Neural cell (in vitro differentiated cells): Measurements from ENCODE around the gene CCDC87. TPM values are rescaled to one million over a fixed set of nuclear protein-coding genes. Genes with fewer than 3 reads are reported as not detected.

Experiments used
- H2AFZ ChIP-seq: fragments of 200-600, 300-800 bp; sonication (generic), shearing (Covaris generic); 2 replicates; pipeline ENCODE4 v1.6.0; 2014; ENCODE audit warnings: low read depth, mild to moderate bottlenecking, antibody characterized with exemption, low read length, moderate library complexity
- H3F3A ChIP-seq: fragments of 200-600 bp; shearing (Covaris generic); 2 replicates; pipeline ENCODE4 v1.6.1; 2016; ENCODE audit warnings: mild to moderate bottlenecking, moderate library complexity, mixed read lengths, antibody characterized with exemption, low read length; ENCODE audit not compliant: insufficient read depth, poor library complexity, severe bottlenecking
- H3K27ac ChIP-seq: fragments of 200-600, 300-800 bp; sonication (generic), shearing (Covaris generic); 2 replicates; pipeline ENCODE4 v1.5.1; 2014; ENCODE audit warnings: mild to moderate bottlenecking, low read length, moderate library complexity
- H3K27me3 ChIP-seq: fragments of 300-800, 200-600 bp; sonication (generic), shearing (Covaris generic); 2 replicates; pipeline ENCODE4 v1.6.0; 2014; ENCODE audit warnings: mild to moderate bottlenecking, low read depth, low read length, moderate library complexity; ENCODE audit not compliant: insufficient read depth
- H3K36me3 ChIP-seq: fragments of 300-800, 200-600 bp; sonication (generic), shearing (Covaris generic); 2 replicates; pipeline ENCODE4 v1.5.1; 2014; ENCODE audit warnings: mild to moderate bottlenecking, antibody characterized with exemption, low read length, moderate library complexity; ENCODE audit not compliant: insufficient read depth
- H3K4me2 ChIP-seq: fragments of 300-800, 200-600 bp; sonication (generic), shearing (Covaris generic); 2 replicates; pipeline ENCODE4 v1.6.0; 2014; ENCODE audit warnings: mild to moderate bottlenecking, low read length
- H3K4me3 ChIP-seq: fragments of 300-800, 200-600 bp; sonication (generic), shearing (Covaris generic); 2 replicates; pipeline ENCODE4 v1.5.1; 2014; ENCODE audit warnings: mild to moderate bottlenecking, low read length, moderate library complexity
- H3K79me2 ChIP-seq: fragments of 200-600 bp; shearing (Covaris generic); replicated peaks from 2 replicates; pipeline ENCODE4 v1.6.0; 2014; ENCODE audit warnings: mild to moderate bottlenecking, low read length, moderate library complexity; ENCODE audit not compliant: insufficient read depth
- H3K9ac ChIP-seq: fragments of 300-800, 200-600 bp; sonication (generic), shearing (Covaris generic); 2 replicates; pipeline ENCODE4 v1.6.1; 2016; ENCODE audit warnings: mild to moderate bottlenecking, low read length, mixed read lengths
- H3K9me2 ChIP-seq: fragments of 200-600 bp; shearing (Covaris generic); 2 replicates; pipeline ENCODE4 v1.6.1; 2016; ENCODE audit warnings: mild to moderate bottlenecking, low read length, mixed read lengths; ENCODE audit not compliant: insufficient read depth
- H3K9me3 ChIP-seq: fragments of 200-600, 300-800 bp; sonication (generic), shearing (Covaris generic); 2 replicates; pipeline ENCODE4 v1.6.1; 2016; ENCODE audit warnings: mild to moderate bottlenecking, mixed run types, low read length, moderate library complexity, mixed read lengths
- H4K20me1 ChIP-seq: fragments of 200-600 bp; shearing (Covaris generic); 2 replicates; pipeline ENCODE4 v1.6.1; 2016; ENCODE audit warnings: mild to moderate bottlenecking, mixed run types; ENCODE audit not compliant: insufficient read depth
- CTCF ChIP-seq: fragments of 450-650 bp; IDR thresholded peaks from 2 replicates; pipeline ENCODE4 v1.5.1; 2014; ENCODE audit warnings: antibody characterized with exemption, mild to moderate bottlenecking, moderate library complexity; ENCODE audit not compliant: poor library complexity, severe bottlenecking
- EP300 ChIP-seq: fragments of 450-650 bp; conservative IDR thresholded peaks from 2 replicates; pipeline ENCODE4 v1.6.1; 2014; ENCODE audit warnings: antibody characterized with exemption, mild to moderate bottlenecking, moderate library complexity; ENCODE audit not compliant: poor library complexity, severe bottlenecking
- EZH2 ChIP-seq: fragments of 200-600, 300-800 bp; shearing (Covaris generic), sonication (generic); IDR thresholded peaks from 2 replicates; pipeline ENCODE4 v1.6.1; 2014; ENCODE audit warnings: antibody characterized with exemption, low read length, borderline replicate concordance, mild to moderate bottlenecking; ENCODE audit not compliant: insufficient read depth, poor library complexity, severe bottlenecking
- MXI1 ChIP-seq: fragments of 450-650 bp; conservative IDR thresholded peaks from 2 replicates; pipeline ENCODE4 v1.6.1; 2014; ENCODE audit warnings: antibody characterized with exemption, mild to moderate bottlenecking; ENCODE audit not compliant: poor library complexity, severe bottlenecking
- POLR2AphosphoS5 ChIP-seq: IDR thresholded peaks from 2 replicates; pipeline ENCODE4 v1.6.1; 2012
- RAD21 ChIP-seq: fragments of 450-650 bp; conservative IDR thresholded peaks from 2 replicates; pipeline ENCODE4 v1.6.1; 2014; ENCODE audit warnings: antibody characterized with exemption, mild to moderate bottlenecking, moderate library complexity
- REST ChIP-seq: IDR thresholded peaks from 2 replicates; pipeline ENCODE4 v1.6.1; 2012; ENCODE audit warnings: borderline replicate concordance
- SMC3 ChIP-seq: fragments of 450-650 bp; conservative IDR thresholded peaks from 2 replicates; pipeline ENCODE4 v1.6.1; 2014; ENCODE audit warnings: antibody characterized with exemption, mild to moderate bottlenecking, moderate library complexity; ENCODE audit not compliant: poor library complexity
- TAF1 ChIP-seq: IDR thresholded peaks from 2 replicates; pipeline ENCODE4 v1.6.1; 2012; ENCODE audit warnings: low read depth
- polyA plus RNA-seq: library from polyadenylated mRNA; depleted of rRNA; stranded (reverse); fragments of >200 nt; gene quantifications from 2 replicates; pipeline ENCODE4 v1.2.3, GENCODE V29; 2014

CCDC87 gene
- polyA plus RNA-seq, 1 donor from 2014 or later = not detected

DNA sequence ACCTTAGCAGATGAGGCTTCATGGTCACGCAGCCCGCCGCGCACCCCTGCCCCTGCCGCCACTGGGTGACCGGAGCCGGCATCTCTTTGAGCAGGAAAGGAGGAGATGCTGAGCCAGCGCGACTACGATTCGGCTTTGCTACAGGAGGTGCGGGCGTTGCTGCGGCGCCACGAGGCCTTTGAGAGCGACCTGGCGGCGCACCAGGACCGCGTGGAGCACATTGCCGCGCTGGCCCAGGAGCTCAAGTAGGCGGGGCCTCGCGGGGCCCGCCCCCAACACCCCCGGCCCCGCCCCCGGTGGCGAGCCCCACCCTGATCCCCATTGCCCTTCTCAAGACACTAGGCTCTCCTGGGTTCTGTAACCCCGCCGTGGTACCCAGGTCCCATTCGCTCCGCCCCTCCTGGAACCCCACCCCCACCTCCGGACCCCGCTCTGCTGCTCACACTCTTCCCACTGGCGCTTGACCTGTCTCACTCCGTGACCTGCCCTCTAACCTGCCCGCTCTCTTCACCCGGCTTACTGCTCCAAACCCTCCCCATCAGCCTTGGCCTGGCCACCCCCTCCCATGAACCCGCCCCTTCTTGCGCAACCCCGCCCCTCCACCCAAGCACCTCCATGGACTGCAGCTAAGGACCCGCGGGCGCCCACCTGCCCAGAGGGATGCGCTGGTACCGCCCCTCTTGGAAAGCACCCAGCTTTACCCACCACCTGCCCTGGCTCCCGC is 33.6 kb downstream of the CCDC87 start:
- no peaks in the 10 kb centered on the region for H3K9me3 ChIP-seq
- H3F3A ChIP-seq = no peaks in the 10 kb centered on the region
- no peak overlapping the region for H2AFZ ChIP-seq
- no peaks in the 10 kb centered on the region for H4K20me1 ChIP-seq
- no peak overlapping the region for H3K27ac ChIP-seq
- TF ChIP-seq EP300 (no peak), RAD21 (no peak), MXI1 (no peak), POLR2AphosphoS5 (no peak), EZH2 (no peak), CTCF (no peak), SMC3 (no peak), REST (no peak), TAF1 (no peak)
- H3K27me3 ChIP-seq = no peaks in the 10 kb centered on the region
- no peaks in the 10 kb centered on the region for H3K9me2 ChIP-seq
- H3K36me3 ChIP-seq = no peaks in the 10 kb centered on the region
- H3K4me3 ChIP-seq = no peak overlapping the region
- H3K79me2 ChIP-seq = no peaks in the 10 kb centered on the region
- no peak overlapping the region for H3K4me2 ChIP-seq
- H3K9ac ChIP-seq = no peak overlapping the region

DNA sequence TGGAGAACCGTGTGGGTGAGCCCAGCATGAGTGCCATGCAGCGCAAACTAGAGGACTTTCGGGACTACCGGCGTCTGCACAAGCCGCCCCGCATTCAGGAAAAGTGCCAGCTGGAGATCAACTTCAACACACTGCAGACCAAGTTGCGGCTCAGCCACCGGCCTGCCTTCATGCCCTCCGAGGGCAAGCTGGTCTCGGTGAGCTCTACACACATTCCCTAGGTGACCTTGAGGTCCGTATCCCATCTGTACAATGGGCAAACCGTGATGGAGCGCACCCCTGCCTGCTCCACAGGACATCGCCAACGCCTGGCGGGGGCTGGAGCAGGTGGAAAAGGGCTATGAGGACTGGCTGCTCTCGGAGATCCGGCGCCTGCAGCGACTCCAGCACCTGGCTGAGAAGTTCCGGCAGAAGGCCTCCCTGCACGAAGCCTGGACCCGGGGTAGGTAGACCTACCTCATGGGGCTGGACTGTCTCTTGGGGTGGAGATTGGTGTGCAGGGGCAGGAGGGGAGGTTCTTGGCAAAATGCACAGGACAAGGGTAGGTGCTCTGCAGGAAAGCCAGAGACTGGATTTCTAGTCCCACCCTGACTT is 35.0 kb downstream of the CCDC87 start:
- H3K36me3 ChIP-seq = no peaks in the 10 kb centered on the region
- no peaks in the 10 kb centered on the region for H3K9me3 ChIP-seq
- no peak overlapping the region for H3K4me3 ChIP-seq
- H3K27me3 ChIP-seq = no peaks in the 10 kb centered on the region
- TF ChIP-seq MXI1 (no peak), REST (no peak), EZH2 (no peak), RAD21 (no peak)
- H3K79me2 ChIP-seq = no peaks in the 10 kb centered on the region
- H3K9ac ChIP-seq = no peak overlapping the region
- no peaks in the 10 kb centered on the region for H3K9me2 ChIP-seq
- H3K27ac ChIP-seq = no peak overlapping the region
- no peak overlapping the region for H2AFZ ChIP-seq
- no peak overlapping the region for H3K4me2 ChIP-seq
- no peaks in the 10 kb centered on the region for H4K20me1 ChIP-seq
- no peaks in the 10 kb centered on the region for H3F3A ChIP-seq
